Measurements from ENCODE around the gene SYT5. TPM values are rescaled to one million over a fixed set of nuclear protein-coding genes. Genes with fewer than 3 reads are reported as not detected.

The SYT5 gene
- total and polyA plus RNA-seq, 2 donors (not counting 3 experiments of a cell fraction or from before 2014, with no cell fraction given), result 0.42 TPM; not detected in 1

- intact Hi-C loops (cut with micrococcal nuclease) (no loop called here), dilution Hi-C loops (cut with MboI; ENCODE audit: extremely low pct_ligation_motif_present, low sequenced_read_pairs) (no loop called here)
- no peaks in the 10 kb centered on the region for H4K20me1 ChIP-seq (replicated peaks; ENCODE audit: control insufficient read depth, extremely low read depth, insufficient read depth, low read length)
- FAIRE-seq (no peak), DNase-seq (ENCODE audit: low read depth, low spot score) (no peak)
- H3K9me1 ChIP-seq (replicated peaks; ENCODE audit: control insufficient read depth, extremely low read depth, insufficient read depth, low read length), result no peaks in the 10 kb centered on the region
- H3K4me2 ChIP-seq (ENCODE audit: insufficient read depth, low read length), result no peak overlapping the region
- TF ChIP-seq POLR2A (IDR thresholded peaks at IDR 0.05; ENCODE audit: low read depth, low read length), result no peak
- TF ChIP-seq, protein P1, sequence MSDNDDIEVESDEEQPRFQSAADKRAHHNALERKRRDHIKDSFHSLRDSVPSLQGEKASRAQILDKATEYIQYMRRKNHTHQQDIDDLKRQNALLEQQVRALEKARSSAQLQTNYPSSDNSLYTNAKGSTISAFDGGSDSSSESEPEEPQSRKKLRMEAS (IDR thresholded peaks at IDR 0.05; ENCODE audit: insufficient read depth, insufficient read length), result no peak
- no peak for TF ChIP-seq GATA2 (IDR thresholded peaks at IDR 0.05; ENCODE audit: insufficient read depth, insufficient read length, low read depth, low read length)
- no peak for TF ChIP-seq FOS (IDR thresholded peaks at IDR 0.05; ENCODE audit: borderline replicate concordance, insufficient read depth, low read length)
- no peak for TF ChIP-seq JUN (IDR thresholded peaks at IDR 0.05; ENCODE audit: borderline replicate concordance, insufficient read depth, insufficient read length, low read depth)
- no peak for TF ChIP-seq EZH2 (IDR thresholded peaks at IDR 0.05; ENCODE audit: borderline replicate concordance, low read depth, low read length, severe bottlenecking)
- TF ChIP-seq CTCF (IDR thresholded peaks at IDR 0.05; ENCODE audit: extremely low read depth in 1 of 2, insufficient read depth in 1 of 2, low read depth in 1 of 2, low read length in 2 of 2), result no peak
- TF ChIP-seq MYC (IDR thresholded peaks at IDR 0.05; ENCODE audit: low read depth, low read length), result no peak
- no peak for TF ChIP-seq POLR2AphosphoS5 (IDR thresholded peaks at IDR 0.05; ENCODE audit: insufficient read depth, low read depth, low read length)
- H3K27ac ChIP-seq (ENCODE audit: insufficient read depth, low read depth, low read length), result no peak overlapping the region
- no peaks in the 10 kb centered on the region for H3K36me3 ChIP-seq (ENCODE audit: control insufficient read depth in 2 of 2, extremely low read depth in 1 of 2, insufficient read depth in 2 of 2, low read length in 2 of 2)
- H3K27me3 ChIP-seq (ENCODE audit: control insufficient read depth in 2 of 2, insufficient read depth in 2 of 2, low read length in 2 of 2), result peaks cover 14 to 16% of the 10 kb centered on the region in 2 experiments
- H3K4me3 ChIP-seq (replicated peaks in 1 of 3; ENCODE audit: insufficient read depth in 1 of 3, low read depth in 1 of 3, low read length in 3 of 3), result no peak overlapping the region
- no peak overlapping the region for H2AFZ ChIP-seq (ENCODE audit: low read depth, low read length)
- H3K4me1 ChIP-seq (ENCODE audit: control insufficient read depth, extremely low read depth, insufficient read depth, low read length), result no peaks in the 10 kb centered on the region
- no TSS peak for BruUV-seq (replicated peaks)
- no peaks in the 10 kb centered on the region for H3K9me3 ChIP-seq (replicated peaks; ENCODE audit: control insufficient read depth, insufficient read depth, low read length)
- ChIA-PET CTCF (interaction anchor here (1.3 to 4.6 kb wide), 4 partner anchors 8 to 70 kb away, joined by 3 to 64 read pairs (median 26); partner anchors contain the start of gene DNAAF3), POLR2A (no interaction called here)
- H3K9ac ChIP-seq (replicated peaks; ENCODE audit: extremely low read depth, insufficient read depth, low read length), result no peak overlapping the region
- H3K79me2 ChIP-seq (ENCODE audit: control insufficient read depth, insufficient read depth, low read length), result no peaks in the 10 kb centered on the region
These were observed 21.7 kb downstream of the SYT5 start for GRCh38 chr19:55158423-55158822.

Measured in endothelial cell of umbilical vein (primary cell).